HEK293 (cell line): Measurements from ENCODE around the gene POLR1G.
A peak's percentile ranks its signal among the peaks of the same experiment; 100 is the strongest.

ENCODE experiments used
- EGR2 ChIP-seq: fragments of 450-650 bp; formaldehyde crosslinking; IDR thresholded peaks from 2 replicates; pipeline ENCODE4 v1.5.1; 2016; ENCODE audit warnings: low read depth, missing biosample characterization, missing genetic modification characterization
- HOXA7 ChIP-seq: sonication (generic); formaldehyde crosslinking; IDR thresholded peaks from 2 replicates; pipeline ENCODE4 v1.8.1; 2022; ENCODE audit warnings: missing genetic modification reagents, borderline replicate concordance
- KLF9 ChIP-seq: fragments of 450-650 bp; formaldehyde crosslinking; IDR thresholded peaks from 2 replicates; pipeline ENCODE4 v1.5.1; 2016; ENCODE audit warnings: missing biosample characterization, missing genetic modification characterization, low read depth
- MEIS1 ChIP-seq: sonication (generic); formaldehyde crosslinking; IDR thresholded peaks from 2 replicates; pipeline ENCODE4 v1.8.1; 2022; ENCODE audit warnings: missing genetic modification reagents, mild to moderate bottlenecking, borderline replicate concordance
- OSR2 ChIP-seq: fragments of 450-650 bp; formaldehyde crosslinking; IDR thresholded peaks from 2 replicates; pipeline ENCODE4 v1.5.1; 2016; ENCODE audit warnings: missing biosample characterization, missing genetic modification characterization
- PRDM2 ChIP-seq: fragments of 450-650 bp; formaldehyde crosslinking; IDR thresholded peaks from 2 replicates; pipeline ENCODE4 v1.5.1; 2016; ENCODE audit warnings: missing biosample characterization, missing genetic modification characterization, borderline replicate concordance
- ZBTB44 ChIP-seq: fragments of 450-650 bp; IDR thresholded peaks from 2 replicates; pipeline ENCODE4 v1.5.1; 2018; ENCODE audit warnings: missing biosample characterization, mild to moderate bottlenecking, missing genetic modification characterization
- ZNF157 ChIP-seq: fragments of 450-650 bp; formaldehyde crosslinking; IDR thresholded peaks from 2 replicates; pipeline ENCODE4 v1.5.1; 2016; ENCODE audit warnings: missing biosample characterization, missing genetic modification characterization
- ZNF174 ChIP-seq: fragments of 450-650 bp; formaldehyde crosslinking; IDR thresholded peaks from 2 replicates; pipeline ENCODE4 v1.5.0; 2017; ENCODE audit warnings: missing biosample characterization, mild to moderate bottlenecking, missing genetic modification characterization
- ZNF221 ChIP-seq: fragments of 450-650 bp; formaldehyde crosslinking; IDR thresholded peaks from 2 replicates; pipeline ENCODE4 v1.5.1; 2017; ENCODE audit warnings: missing biosample characterization, missing genetic modification characterization, borderline replicate concordance
- ZNF362 ChIP-seq: fragments of 450-650 bp; formaldehyde crosslinking; IDR thresholded peaks from 2 replicates; pipeline ENCODE4 v1.5.1; 2016; ENCODE audit warnings: missing biosample characterization, missing genetic modification characterization
- ZNF366 ChIP-seq: fragments of 450-650 bp; formaldehyde crosslinking; conservative IDR thresholded peaks from 2 replicates; pipeline ENCODE4 v1.5.1; 2016; ENCODE audit warnings: missing biosample characterization, missing genetic modification characterization
- ZNF391 ChIP-seq: fragments of 450-650 bp; formaldehyde crosslinking; IDR thresholded peaks from 2 replicates; pipeline ENCODE4 v1.5.1; 2016; ENCODE audit warnings: low read depth, missing biosample characterization, missing genetic modification characterization, borderline replicate concordance
- ZNF48 ChIP-seq: fragments of 450-650 bp; formaldehyde crosslinking; IDR thresholded peaks from 2 replicates; pipeline ENCODE4 v1.5.1; 2016; ENCODE audit warnings: missing biosample characterization, missing genetic modification characterization
- ZNF488 ChIP-seq: fragments of 450-650 bp; formaldehyde crosslinking; IDR thresholded peaks from 2 replicates; pipeline ENCODE4 v1.5.1; 2016; ENCODE audit warnings: missing biosample characterization, missing genetic modification characterization
- ZNF518A ChIP-seq: fragments of 450-650 bp; formaldehyde crosslinking; conservative IDR thresholded peaks from 2 replicates; pipeline ENCODE4 v1.5.1; 2016; ENCODE audit warnings: low read depth, missing biosample characterization, missing genetic modification characterization
- ZNF548 ChIP-seq: fragments of 450-650 bp; formaldehyde crosslinking; IDR thresholded peaks from 2 replicates; pipeline ENCODE4 v1.5.1; 2016; ENCODE audit warnings: missing biosample characterization, missing genetic modification characterization
- ZNF549 ChIP-seq: fragments of 450-650 bp; IDR thresholded peaks from 2 replicates; pipeline ENCODE4 v1.5.1; 2018; ENCODE audit warnings: missing biosample characterization, missing genetic modification characterization, mild to moderate bottlenecking, inconsistent platforms, moderate library complexity
- ZNF658 ChIP-seq: fragments of 450-650 bp; formaldehyde crosslinking; IDR thresholded peaks from 2 replicates; pipeline ENCODE4; 2016; ENCODE audit warnings: missing biosample characterization, missing genetic modification characterization
- ZNF670 ChIP-seq: fragments of 450-650 bp; formaldehyde crosslinking; IDR thresholded peaks from 2 replicates; pipeline ENCODE4 v1.5.1; 2016; ENCODE audit warnings: missing biosample characterization, missing genetic modification characterization, low read depth
- ZNF704 ChIP-seq: fragments of 450-650 bp; formaldehyde crosslinking; IDR thresholded peaks from 2 replicates; pipeline ENCODE4 v1.5.1; 2016; ENCODE audit warnings: missing biosample characterization, missing genetic modification characterization
- ZNF707 ChIP-seq: fragments of 450-650 bp; formaldehyde crosslinking; IDR thresholded peaks from 2 replicates; pipeline ENCODE4 v1.5.1; 2016; ENCODE audit warnings: missing biosample characterization, missing genetic modification characterization
- ZNF768 ChIP-seq: fragments of 450-650 bp; formaldehyde crosslinking; IDR thresholded peaks from 2 replicates; pipeline ENCODE4 v1.5.1; 2018; ENCODE audit warnings: missing biosample characterization, mild to moderate bottlenecking, missing genetic modification characterization

POLR1G gene

GRCh38 chr19:45424191-45425058, 18.0 kb downstream of the POLR1G start (continued):
- TF ChIP-seq ZNF518A (tag by site-specific recombination), result no peak
- no peak for TF ChIP-seq ZNF670
- no peak for TF ChIP-seq ZNF707 (tag by site-specific recombination)
- TF ChIP-seq ZNF221 (tag by site-specific recombination), result no peak
- peak; percentile 42; the same call in 1 of the 2 replicates for TF ChIP-seq ZNF768 (tag by site-specific recombination)
- no peak for TF ChIP-seq ZNF548 (tag by site-specific recombination)
- TF ChIP-seq ZNF48 (tag by site-specific recombination), result no peak
- TF ChIP-seq ZNF658, result no peak
- no peak for TF ChIP-seq ZNF391
- TF ChIP-seq ZNF488, result no peak
- peak; percentile 95 for TF ChIP-seq ZNF362
- no peak for TF ChIP-seq ZNF157 (tag by site-specific recombination)
- TF ChIP-seq EGR2 (tag by site-specific recombination), result no peak
- no peak for TF ChIP-seq PRDM2 (tag by site-specific recombination)
- no peak for TF ChIP-seq KLF9 (tag by site-specific recombination)
- TF ChIP-seq ZNF704, result no peak
- peak; percentile 90 for TF ChIP-seq ZNF366
- TF ChIP-seq ZNF174 (tag by site-specific recombination), result no peak
- no peak for TF ChIP-seq MEIS1
- peak; percentile 17; the same call in 1 of the 2 replicates for TF ChIP-seq ZBTB44 (tag by site-specific recombination)
- TF ChIP-seq OSR2 (tag by site-specific recombination), result no peak
- no peak for TF ChIP-seq HOXA7 (CRISPR knock-in tag)
- TF ChIP-seq ZNF549 (tag by site-specific recombination), result no peak
